GM23338 (cell line): ENCODE results near the gene CELA2B. TPM values are rescaled to one million over a fixed set of nuclear protein-coding genes. Genes with fewer than 3 reads are reported as not detected.
"Not testable (repeated sequence)": the region's sequence is repeated elsewhere in the genome, so short reads cannot be mapped to it uniquely, and the experiment has no call there.

ENCODE experiments used
- ATAC-seq: fragments of 200-7000 bp; cut with Tn5 transposase; 3 replicates; pipeline ENCODE4 v1.9.1; 2020
- DNase-seq: peaks from one replicate; pipeline ENCODE4 v3.0.0-alpha.2; 2015; ENCODE audit warnings: low spot score
- H2AFZ ChIP-seq: fragments of 200-600 bp; sonication (generic); 2 replicates; pipeline ENCODE4 v1.8.0; 2016; ENCODE audit warnings: antibody characterized with exemption, mild to moderate bottlenecking, moderate library complexity
- H3F3A ChIP-seq: fragments of 200-600 bp; sonication (generic); replicated peaks from 2 replicates; pipeline ENCODE4 v1.8.0; 2017; ENCODE audit warnings: antibody characterized with exemption, mixed run types, low read depth
- H3K27ac ChIP-seq: fragments of 200-600 bp; sonication (generic); 2 replicates; pipeline ENCODE4 v1.6.1; 2016; ENCODE audit warnings: low read depth
- H3K27me3 ChIP-seq: fragments of 200-600 bp; sonication (generic); 2 replicates; pipeline ENCODE4 v1.8.0; 2016; ENCODE audit warnings: mild to moderate bottlenecking, mixed run types, moderate library complexity; ENCODE audit not compliant: insufficient read depth
- H3K36me3 ChIP-seq: fragments of 200-600 bp; sonication (generic); 2 replicates; pipeline ENCODE4 v1.8.0; 2016; ENCODE audit warnings: mild to moderate bottlenecking; ENCODE audit not compliant: insufficient read depth
- H3K4me1 ChIP-seq: fragments of 200-600 bp; sonication (generic); 2 replicates; pipeline ENCODE4 v1.8.0; 2016; ENCODE audit warnings: mild to moderate bottlenecking, moderate library complexity; ENCODE audit not compliant: insufficient read depth
- H3K4me2 ChIP-seq: fragments of 200-600 bp; sonication (generic); 2 replicates; pipeline ENCODE4 v1.7.1; 2017; ENCODE audit warnings: mixed run types
- H3K4me3 ChIP-seq: fragments of 200-600 bp; sonication (generic); 2 replicates; pipeline ENCODE4 v1.6.1; 2016; ENCODE audit warnings: mixed run types
- H3K79me2 ChIP-seq: fragments of 200-600 bp; sonication (generic); replicated peaks from 2 replicates; pipeline ENCODE4 v1.8.0; 2017; ENCODE audit warnings: mild to moderate bottlenecking; ENCODE audit not compliant: insufficient read depth
- H3K9me2 ChIP-seq: fragments of 200-600 bp; sonication (generic); 2 replicates; pipeline ENCODE4 v1.8.0; 2017; ENCODE audit not compliant: insufficient read depth
- H4K20me1 ChIP-seq: fragments of 200-600 bp; sonication (generic); replicated peaks from 2 replicates; pipeline ENCODE4 v1.8.0; 2017; ENCODE audit warnings: mild to moderate bottlenecking; ENCODE audit not compliant: insufficient read depth
- H3K27ac Mint-ChIP-seq: 2 replicates; pipeline ENCODE4 v1.8.0; 2020; ENCODE audit warnings: inconsistent platforms, mild to moderate bottlenecking, moderate library complexity, mixed read lengths
- H3K27me3 Mint-ChIP-seq: 3 replicates; pipeline ENCODE4 v1.8.0; 2022; ENCODE audit warnings: low read depth, mild to moderate bottlenecking, moderate library complexity, mixed read lengths, inconsistent platforms; ENCODE audit not compliant: insufficient read depth, poor library complexity
- H3K36me3 Mint-ChIP-seq: 3 replicates; pipeline ENCODE4 v1.8.0; 2021; ENCODE audit warnings: low read depth, mild to moderate bottlenecking, inconsistent platforms, moderate library complexity, mixed read lengths
- H3K4me1 Mint-ChIP-seq: 3 replicates; pipeline ENCODE4 v1.8.0; 2020; ENCODE audit warnings: mild to moderate bottlenecking, inconsistent platforms, mixed read lengths
- H3K4me3 Mint-ChIP-seq: 3 replicates; pipeline ENCODE4 v1.8.0; 2021; ENCODE audit warnings: moderate library complexity, mild to moderate bottlenecking, inconsistent platforms, mixed read lengths
- H3K9me3 Mint-ChIP-seq: 3 replicates; pipeline ENCODE4 v1.8.0; 2020; ENCODE audit warnings: moderate library complexity, mild to moderate bottlenecking, inconsistent platforms, mixed read lengths
- ETS1 ChIP-seq: IDR thresholded peaks from 2 replicates; pipeline ENCODE4 v1.6.1; 2016; ENCODE audit warnings: antibody characterized with exemption
- EZH2phosphoT487 ChIP-seq: fragments of 200-600 bp; sonication (generic); IDR thresholded peaks from one replicate; pipeline ENCODE4 v1.8.1; 2018; ENCODE audit warnings: antibody characterized with exemption; ENCODE audit not compliant: unreplicated experiment
- polyA plus RNA-seq: library from polyadenylated mRNA; unstranded; fragments of >200 nt; fragmentation: Nextera tagmentation; extraction: Ambion mirVana; gene quantifications from 2 replicates; pipeline ENCODE4 v1.2.1, GENCODE V29; 2016
- total RNA-seq: library from RNA; depleted of rRNA; stranded (reverse); fragments of >200 nt; shearing (Covaris generic); gene quantifications from 2 replicates; pipeline ENCODE4 v1.2.3, GENCODE V29; 2014

The CELA2B gene
- total and polyA plus RNA-seq, 2 experiments from 2014 or later: not detected

DNA sequence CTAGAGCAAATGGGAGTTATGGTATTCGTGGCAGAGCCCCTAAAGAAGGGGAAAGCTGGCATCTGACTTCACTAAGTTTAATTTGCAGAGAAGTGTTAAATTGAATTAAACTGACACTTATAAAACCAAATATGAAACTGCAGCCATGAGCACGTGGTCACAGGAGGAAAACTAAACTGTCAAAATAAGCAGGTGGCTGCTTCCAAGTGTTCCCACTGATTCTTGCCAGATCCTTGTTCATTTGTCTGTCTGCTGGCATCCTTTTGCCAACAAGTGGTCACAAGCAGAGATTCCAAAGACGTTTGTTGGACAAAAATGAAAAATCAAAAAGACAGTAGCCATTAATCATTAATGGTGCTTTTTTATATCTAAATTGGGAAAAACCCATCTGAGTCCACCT is 6.5 kb upstream of the CELA2B start:
- H3K79me2 ChIP-seq: no peaks in the 10 kb centered on the region
- no peaks in the 10 kb centered on the region for H3K4me1 ChIP-seq
- H4K20me1 ChIP-seq: no peaks in the 10 kb centered on the region
- H3K4me2 ChIP-seq: no peak overlapping the region
- H2AFZ ChIP-seq: no peak overlapping the region
- no peaks in the 10 kb centered on the region for H3K9me3 Mint-ChIP-seq
- H3K27me3 ChIP-seq: no peaks in the 10 kb centered on the region
- no peak for ATAC-seq
- H3K27ac ChIP-seq: no peak overlapping the region
- H3K4me3 ChIP-seq: no peak overlapping the region
- peaks cover 2% of the 10 kb centered on the region for H3K27me3 Mint-ChIP-seq
- no peak overlapping the region for H3K27ac Mint-ChIP-seq
- no peaks in the 10 kb centered on the region for H3F3A ChIP-seq
- no peak for TF ChIP-seq ETS1
- no peak for TF ChIP-seq EZH2phosphoT487
- H3K4me1 Mint-ChIP-seq: no peaks in the 10 kb centered on the region
- no peak overlapping the region for H3K4me3 Mint-ChIP-seq
- no peak for DNase-seq
- no peaks in the 10 kb centered on the region for H3K36me3 ChIP-seq
- H3K36me3 Mint-ChIP-seq: no peaks in the 10 kb centered on the region
- no peaks in the 10 kb centered on the region for H3K9me2 ChIP-seq

DNA sequence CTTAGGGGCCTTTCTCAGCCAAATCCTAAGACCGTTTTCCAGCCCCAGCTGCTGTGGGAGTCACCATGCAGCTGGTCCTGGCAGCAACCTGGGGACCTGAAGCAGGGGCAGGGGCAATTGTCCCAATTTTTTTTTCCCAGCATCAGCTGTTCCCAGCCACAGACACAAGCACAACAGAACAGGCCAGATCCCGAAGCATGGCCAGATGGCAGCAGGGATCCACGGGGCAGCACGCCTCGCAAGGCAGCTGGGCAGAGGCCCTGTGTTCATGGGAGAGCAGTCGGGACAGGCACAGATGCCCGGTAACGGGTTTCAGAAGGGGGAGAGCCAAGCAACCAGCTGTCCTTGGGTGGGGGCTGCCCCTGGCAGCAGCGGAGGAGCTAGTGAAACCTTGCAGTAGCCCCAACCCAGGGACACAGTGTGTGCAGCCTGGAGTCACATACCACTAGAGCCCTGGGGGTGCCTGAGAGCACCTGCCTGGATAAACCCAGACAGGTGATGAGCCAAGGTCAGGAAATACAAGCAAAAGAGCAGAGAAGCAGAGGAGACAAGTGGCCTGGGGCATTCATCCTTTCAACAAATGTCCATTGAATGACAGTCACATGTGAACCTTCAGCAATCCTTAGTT is 6.0 kb upstream of the CELA2B start:
- H3K27ac Mint-ChIP-seq: not testable (repeated sequence)

DNA sequence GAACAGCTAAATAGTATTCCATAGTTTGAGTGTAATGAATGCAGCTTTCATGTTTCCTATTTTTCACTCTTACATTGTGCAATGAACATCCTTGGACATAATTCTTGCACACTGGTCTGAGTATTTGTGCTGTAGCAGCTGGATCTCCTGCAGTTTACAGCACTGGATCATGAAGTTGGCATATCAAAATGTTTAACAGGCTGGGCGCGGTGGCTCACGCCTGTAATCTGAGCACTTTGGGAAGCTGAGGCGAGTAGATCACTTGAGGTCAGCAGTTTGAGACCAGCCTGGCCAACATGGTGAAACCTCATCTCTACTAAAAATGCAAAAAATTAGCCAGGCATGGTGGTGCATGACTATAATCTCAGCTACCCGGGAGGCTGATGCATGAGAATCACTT is 4.8 kb upstream of the CELA2B start:
- ATAC-seq, H3K9me3 Mint-ChIP-seq: not testable (repeated sequence)

More for the DNA sequence above, 6.0 kb upstream of the CELA2B start:
- not testable (repeated sequence) for H3K4me3 ChIP-seq, DNase-seq, H3F3A ChIP-seq, H3K4me1 Mint-ChIP-seq, H3K27me3 Mint-ChIP-seq, H3K4me2 ChIP-seq, H3K36me3 ChIP-seq, H3K4me3 Mint-ChIP-seq, H3K9me3 Mint-ChIP-seq, H3K9me2 ChIP-seq, H4K20me1 ChIP-seq, H3K27ac ChIP-seq, H3K4me1 ChIP-seq, H3K27me3 ChIP-seq, ATAC-seq, H3K79me2 ChIP-seq, H3K36me3 Mint-ChIP-seq, H2AFZ ChIP-seq

GRCh38 chr1:15471723-15472122 is 4.2 kb upstream of the CELA2B start:
- not testable (repeated sequence) for H3K27ac Mint-ChIP-seq, H3K9me2 ChIP-seq, DNase-seq, ATAC-seq, H3K4me3 Mint-ChIP-seq, H3F3A ChIP-seq, H3K9me3 Mint-ChIP-seq, H3K27ac ChIP-seq, H3K27me3 Mint-ChIP-seq, H3K4me1 ChIP-seq, H3K36me3 ChIP-seq, H3K4me3 ChIP-seq, H3K4me1 Mint-ChIP-seq, H4K20me1 ChIP-seq, H3K79me2 ChIP-seq, H3K4me2 ChIP-seq, H2AFZ ChIP-seq, H3K36me3 Mint-ChIP-seq, H3K27me3 ChIP-seq

More for the DNA sequence above, 4.8 kb upstream of the CELA2B start:
- H3K27me3 Mint-ChIP-seq, H3K4me1 ChIP-seq, H3K27ac Mint-ChIP-seq, H3K79me2 ChIP-seq, H3K27ac ChIP-seq, DNase-seq, H2AFZ ChIP-seq, H3K9me2 ChIP-seq, H3K4me3 ChIP-seq, H3K4me1 Mint-ChIP-seq, H3K4me2 ChIP-seq, H4K20me1 ChIP-seq, H3K36me3 Mint-ChIP-seq, H3K27me3 ChIP-seq, H3K4me3 Mint-ChIP-seq, H3F3A ChIP-seq, H3K36me3 ChIP-seq: not testable (repeated sequence)
